Choroid plexus epithelial cell (primary cell): Measurements from ENCODE around the gene HSP90AB1.

Source experiments
- DNase-seq: peaks from one replicate; pipeline ENCODE4 v3.0.0-alpha.2; 2010; ENCODE audit warnings: low read depth
- H3K4me3 ChIP-seq: 2 replicates; pipeline ENCODE4 v1.5.1; 2011; ENCODE audit warnings: low read depth, mild to moderate bottlenecking, control low read depth, low read length, moderate library complexity
- CTCF ChIP-seq: conservative IDR thresholded peaks from 2 replicates; pipeline ENCODE4 v1.5.1; 2011; ENCODE audit warnings: low read depth, mild to moderate bottlenecking, control low read depth, inconsistent platforms, low read length, moderate library complexity

The HSP90AB1 gene

GRCh38 chr6:44292661-44293365 lies 45.9 kb downstream of the HSP90AB1 start:
- TF ChIP-seq CTCF, result no peak
- DNase-seq, result no peak
- no peak overlapping the region for H3K4me3 ChIP-seq

GRCh38 chr6:44294832-44295791 lies 48.2 kb downstream of the HSP90AB1 start:
- H3K4me3 ChIP-seq, result no peak overlapping the region
- DNase-seq, result no peak
- no peak for TF ChIP-seq CTCF

- DNase-seq, result peak; percentile 39
- no peak for TF ChIP-seq CTCF
- H3K4me3 ChIP-seq, result peak overlapping the region; percentile 49
Observed at GRCh38 chr6:44297063-44298038, 50.5 kb downstream of the HSP90AB1 start.

- no peak for TF ChIP-seq CTCF
- H3K4me3 ChIP-seq, result no peak overlapping the region
- DNase-seq, result peak; percentile 5
Observed at GRCh38 chr6:44298055-44298803, 51.3 kb downstream of the HSP90AB1 start.

- no peak for TF ChIP-seq CTCF
- no peak overlapping the region for H3K4me3 ChIP-seq
- no peak for DNase-seq
Observed at GRCh38 chr6:44298864-44299263, 52.0 kb downstream of the HSP90AB1 start.

- no peak for TF ChIP-seq CTCF
- DNase-seq, result no peak
- no peak overlapping the region for H3K4me3 ChIP-seq
Observed at GRCh38 chr6:44300292-44300823, 53.5 kb downstream of the HSP90AB1 start.
